GM19438 (cell line): ENCODE measurements around the gene ATF4.
"Not testable (repeated sequence)": the region's sequence is repeated elsewhere in the genome, so short reads cannot be mapped to it uniquely, and the experiment has no call there.

Source experiments
- ATAC-seq: cut with Tn5 transposase; IDR thresholded peaks from one replicate; pipeline ENCODE4 v1.9.1; 2021; ENCODE audit warnings: low read depth; ENCODE audit not compliant: unreplicated experiment

Gene ATF4

GRCh38 chr22:39488563-39489083, 31.7 kb upstream of the ATF4 start:
- no peak for ATAC-seq

DNA sequence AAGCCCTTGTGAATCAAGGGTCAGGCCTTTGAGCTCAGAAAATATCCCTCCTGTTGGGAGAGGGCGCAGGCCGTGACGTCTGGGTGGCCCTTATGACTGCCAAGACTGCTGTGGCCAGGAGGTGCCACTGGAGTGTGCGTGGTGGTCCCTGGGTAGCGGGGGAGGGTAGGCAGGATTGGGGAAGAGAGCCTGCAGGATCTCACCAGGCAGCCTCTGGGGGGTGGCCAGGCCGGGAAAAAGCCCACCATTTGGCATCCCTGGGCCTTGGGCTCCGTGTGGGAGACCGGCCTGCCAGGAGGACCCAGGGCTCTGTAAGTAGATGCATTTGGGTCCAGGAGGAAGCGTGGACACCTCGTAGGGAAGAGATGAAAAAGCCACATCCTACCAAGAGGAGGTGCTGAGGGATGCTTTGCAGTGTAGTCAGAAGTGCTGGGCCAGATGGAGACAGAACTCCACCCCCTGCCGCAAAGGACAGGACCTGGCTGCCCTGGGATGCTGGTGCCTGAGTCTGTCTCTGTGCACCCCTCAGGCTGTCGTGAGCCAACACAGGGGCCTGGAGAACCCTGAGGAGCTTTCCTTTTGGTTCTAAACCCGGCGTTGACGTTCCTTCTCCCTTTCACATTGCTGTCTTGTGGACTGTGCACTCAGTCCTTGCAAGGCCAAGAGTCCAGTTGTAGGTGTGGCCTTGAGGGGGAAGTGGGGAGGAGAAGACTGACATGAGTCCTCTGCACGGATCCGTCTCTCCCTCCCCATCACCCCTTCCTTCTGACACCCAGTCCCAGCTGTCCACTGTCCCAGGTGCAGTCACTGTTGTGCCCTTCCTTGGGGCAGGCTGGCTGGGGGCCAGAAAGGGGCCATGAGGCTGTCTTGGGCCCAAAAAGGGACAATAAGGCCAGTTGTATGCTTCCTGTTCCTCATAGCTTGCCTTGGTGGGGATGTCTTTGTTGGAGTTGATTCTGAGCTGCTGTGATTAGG, 31.0 kb upstream of the ATF4 start:
- no peak for ATAC-seq

- no peak for ATAC-seq
These were observed 30.1 kb upstream of the ATF4 start for GRCh38 chr22:39490135-39490798.

DNA sequence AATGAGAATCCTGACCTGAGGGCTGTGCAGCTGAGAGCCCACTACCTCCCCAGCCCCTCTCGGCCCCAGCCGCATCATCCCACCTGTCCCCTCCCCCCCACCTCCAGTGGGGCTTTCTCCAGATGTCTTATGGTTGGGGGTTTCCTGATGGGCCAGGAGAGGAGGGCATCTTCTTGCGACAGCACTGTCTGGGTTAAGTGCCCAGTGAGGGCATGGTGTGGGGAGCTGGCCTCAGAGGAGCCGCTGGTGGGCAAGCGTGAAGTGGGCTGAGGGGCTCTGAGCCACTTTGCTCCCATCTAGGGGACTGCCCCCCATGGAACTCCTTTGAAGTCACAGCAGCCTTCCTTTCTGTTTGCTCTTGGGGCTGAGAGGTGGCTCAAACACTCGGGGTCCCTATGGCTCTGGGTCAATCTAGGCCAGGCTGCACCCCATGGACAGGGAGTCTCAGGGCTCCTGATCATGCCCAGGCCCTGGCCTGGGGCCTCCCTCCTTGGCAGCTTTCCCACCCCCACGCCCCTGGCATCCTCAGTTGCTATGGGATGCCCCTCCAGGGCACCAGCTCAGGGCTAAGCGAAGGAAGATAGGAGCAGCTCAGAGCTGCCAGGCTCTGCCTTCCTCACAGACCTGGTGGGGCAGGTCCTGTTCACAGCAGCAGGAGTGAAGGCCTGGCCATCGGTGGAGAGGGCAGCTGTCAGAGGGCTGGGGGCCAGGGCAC, 29.2 kb upstream of the ATF4 start:
- ATAC-seq = no peak

- ATAC-seq = no peak
These were observed 28.7 kb upstream of the ATF4 start for GRCh38 chr22:39491696-39492095.

GRCh38 chr22:39492186-39492585, 28.2 kb upstream of the ATF4 start:
- no peak for ATAC-seq

DNA sequence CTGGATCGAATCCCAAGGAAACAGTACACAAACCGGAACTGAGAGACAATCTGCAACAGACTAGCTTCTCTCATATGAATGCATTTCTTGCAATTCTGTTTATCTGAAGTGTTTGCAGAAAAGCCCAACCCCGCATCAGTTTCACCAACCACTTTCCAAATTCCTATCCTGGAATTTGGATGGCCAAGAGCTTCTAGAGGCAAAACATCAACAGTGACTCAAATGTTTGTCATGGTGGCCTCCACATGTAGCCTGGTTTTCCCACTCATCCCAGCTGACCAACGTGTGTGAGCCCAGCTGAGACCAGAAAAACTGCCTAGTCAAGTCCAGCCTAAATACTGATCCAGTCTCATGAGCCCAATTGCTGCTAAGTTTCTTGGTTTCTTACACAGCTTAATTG, 26.6 kb upstream of the ATF4 start:
- ATAC-seq = no peak

GRCh38 chr22:39494471-39495120, 25.8 kb upstream of the ATF4 start:
- ATAC-seq = no peak

GRCh38 chr22:39496131-39496838, 24.1 kb upstream of the ATF4 start:
- no peak for ATAC-seq

- ATAC-seq = no peak
These were observed 22.9 kb upstream of the ATF4 start for GRCh38 chr22:39497429-39497828.

DNA sequence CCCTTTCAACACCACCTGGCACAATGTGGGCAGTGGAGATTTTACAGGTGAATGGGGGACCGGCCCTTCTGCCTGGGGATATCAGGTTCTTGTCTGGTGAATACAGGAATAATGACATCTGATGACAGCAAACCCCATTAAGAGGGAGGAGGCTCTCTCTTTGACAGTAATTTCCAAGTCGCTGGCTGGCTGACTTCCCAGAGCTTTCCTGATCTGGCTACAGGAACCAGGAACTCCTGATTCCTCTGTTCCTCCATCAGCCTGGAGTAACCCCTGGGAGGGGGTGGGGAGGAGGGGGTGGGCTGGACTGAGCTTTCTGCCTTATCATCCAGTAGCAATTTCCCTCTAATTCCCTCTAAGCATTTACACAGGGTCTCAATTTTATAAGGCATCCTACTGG, 22.0 kb upstream of the ATF4 start:
- ATAC-seq = no peak

GRCh38 chr22:39498802-39499201, 21.6 kb upstream of the ATF4 start:
- no peak for ATAC-seq

GRCh38 chr22:39500101-39500500, 20.3 kb upstream of the ATF4 start:
- ATAC-seq = no peak

DNA sequence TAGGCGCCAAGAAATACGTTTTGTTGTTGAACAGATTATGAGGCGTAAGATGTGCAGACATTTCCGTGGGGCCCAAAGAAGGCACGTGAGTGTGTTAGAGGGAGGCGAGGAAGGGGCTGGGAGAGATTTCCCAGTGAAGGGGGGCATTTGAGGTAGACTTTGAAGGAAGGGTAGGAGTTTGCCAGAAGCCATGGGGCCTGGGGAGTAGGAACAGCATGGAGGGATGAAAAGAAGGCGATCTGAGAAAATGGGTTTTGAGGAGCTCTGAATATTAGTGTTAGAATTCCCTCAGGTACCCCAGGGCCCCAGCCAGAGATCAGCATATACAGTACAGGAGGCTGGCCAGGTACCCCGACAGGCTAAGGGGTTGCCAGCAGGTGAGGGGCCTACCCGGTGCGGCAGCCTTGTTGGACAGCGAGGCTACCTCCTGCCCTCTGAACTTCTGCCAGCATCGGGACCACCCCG, 18.7 kb upstream of the ATF4 start:
- no peak for ATAC-seq

DNA sequence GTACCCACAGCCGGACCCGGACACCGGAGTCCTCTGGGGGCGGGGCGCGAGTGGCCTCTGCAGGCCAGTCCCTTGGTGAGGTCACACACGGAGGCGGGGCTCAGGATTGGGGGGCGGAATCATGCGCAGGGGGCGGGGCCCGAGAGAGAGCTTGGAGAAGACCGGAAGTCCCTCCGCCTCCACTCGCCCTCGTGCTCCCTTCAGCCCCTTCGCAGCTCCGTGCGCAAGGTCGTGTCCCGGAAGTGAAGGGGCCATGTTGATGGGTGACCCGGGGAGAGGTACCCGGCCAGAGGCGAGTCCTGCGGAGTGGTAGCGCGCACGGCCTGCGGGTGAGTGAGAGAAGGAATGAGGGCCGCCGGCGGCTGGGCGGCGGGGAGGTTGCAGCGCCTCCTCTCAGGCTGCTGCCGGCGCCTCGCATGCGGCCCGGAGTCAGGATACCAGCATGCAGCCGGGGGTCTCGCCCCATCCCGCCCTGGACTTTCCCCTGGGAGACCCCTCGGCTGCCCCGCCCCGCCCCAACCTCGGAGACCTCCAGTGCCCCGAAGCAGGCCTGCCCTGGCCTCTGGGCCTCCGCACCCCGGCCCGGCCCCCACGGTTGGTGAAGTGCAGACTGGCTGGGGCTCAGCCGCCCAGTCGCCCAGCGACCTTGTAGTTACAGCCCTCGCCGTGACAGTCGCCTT, 18.1 kb upstream of the ATF4 start, which contains the start of gene MIEF1:
TSS of gene MIEF1 (plus strand) at position 182 of the 680 bp plus-strand sequence. CDS start 9,005 bp downstream, outside the sequence.
- ATAC-seq = peak; percentile 90

- ATAC-seq = no peak
These were observed 17.5 kb upstream of the ATF4 start for GRCh38 chr22:39502789-39503409.

DNA sequence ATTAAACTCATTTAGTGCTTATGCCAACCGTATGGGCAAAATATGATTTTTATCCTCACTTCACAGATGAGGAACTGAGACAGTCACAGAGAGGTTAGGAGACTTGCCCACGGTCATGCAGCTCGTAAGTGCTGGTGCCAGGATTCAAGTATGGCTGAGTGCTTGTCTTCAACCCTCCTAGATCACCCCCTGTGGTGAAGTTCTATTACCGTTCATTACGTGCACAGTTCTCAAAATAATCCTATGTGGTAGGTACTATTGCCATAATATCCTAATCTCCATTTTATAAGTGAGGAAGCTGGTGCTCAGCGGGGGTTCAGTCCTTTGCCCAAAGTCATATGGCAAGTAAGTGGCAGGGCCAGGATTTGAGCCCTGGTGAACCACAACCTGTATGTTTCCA, 16.7 kb upstream of the ATF4 start:
- ATAC-seq = no peak

DNA sequence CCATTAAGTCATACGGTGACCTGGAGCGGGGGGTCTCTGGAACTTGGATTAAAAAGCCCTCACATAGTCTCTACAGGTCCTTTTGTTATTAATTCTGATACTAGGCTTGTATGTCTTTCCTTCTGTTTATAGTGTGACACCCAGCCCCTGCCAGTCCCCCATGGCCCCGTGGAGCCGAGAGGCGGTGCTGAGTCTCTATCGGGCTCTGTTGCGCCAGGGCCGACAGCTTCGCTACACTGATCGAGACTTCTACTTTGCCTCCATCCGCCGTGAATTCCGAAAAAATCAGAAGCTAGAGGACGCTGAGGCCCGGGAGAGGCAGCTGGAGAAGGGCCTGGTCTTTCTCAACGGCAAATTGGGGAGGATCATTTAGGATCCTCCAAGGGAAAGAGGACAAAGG, 16.3 kb upstream of the ATF4 start:
- no peak for ATAC-seq

GRCh38 chr22:39507021-39507420, 13.3 kb upstream of the ATF4 start:
- ATAC-seq = not testable (repeated sequence)
